ENCODE data around the gene ATP1A1. TPM values are rescaled to one million over a fixed set of nuclear protein-coding genes. Genes with fewer than 3 reads are reported as not detected.
A peak's percentile ranks its signal among the peaks of the same experiment; 100 is the strongest.

The ATP1A1 gene
- total and polyA plus RNA-seq, 9 donors: 106 to 388 (median 196) TPM

DNA sequence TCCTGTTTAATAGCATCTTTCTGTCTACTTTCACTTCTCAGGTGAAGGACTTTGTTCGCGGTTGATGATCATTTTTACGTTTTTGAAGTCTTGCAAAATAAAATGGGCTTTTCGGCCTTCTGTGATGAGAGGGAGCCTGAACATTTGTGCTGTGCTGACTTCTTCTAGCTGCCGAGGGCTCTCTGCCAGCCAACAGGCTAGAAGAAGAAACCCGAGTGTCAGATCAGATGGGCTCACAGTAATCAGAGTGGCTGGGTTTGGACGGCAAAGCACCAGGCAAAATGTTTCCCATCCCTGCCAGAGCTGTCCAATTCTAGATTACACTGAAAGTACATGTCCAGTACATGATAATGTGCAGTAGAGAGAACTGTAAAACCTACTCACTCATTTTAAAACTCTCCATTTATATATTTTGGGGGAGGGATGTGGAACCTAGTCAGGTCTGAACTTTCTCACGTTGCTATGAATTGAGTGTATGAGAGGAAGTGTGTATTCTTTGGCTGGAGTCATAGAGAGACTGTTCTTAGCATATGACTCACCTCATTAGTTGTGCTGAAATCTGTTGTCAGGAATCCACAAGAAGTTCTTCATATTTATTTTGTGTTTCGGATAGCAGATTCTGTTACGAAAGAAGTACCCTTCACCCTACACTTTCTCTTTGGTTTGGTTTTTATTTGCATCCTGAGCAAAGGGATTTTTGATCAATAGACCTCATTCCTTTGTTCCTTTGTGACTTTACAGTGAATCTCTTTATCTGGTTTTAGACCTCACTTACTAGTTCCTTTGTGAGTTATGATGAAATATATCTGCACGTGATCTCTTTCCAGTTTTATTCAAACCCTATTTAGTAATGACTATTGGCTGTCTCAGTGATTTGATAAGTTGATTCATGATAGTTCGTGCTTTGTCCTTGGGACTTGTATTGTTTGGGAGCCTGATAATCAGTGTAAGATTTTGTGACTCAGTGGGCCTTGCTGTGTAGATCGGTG, 4.8 kb downstream of the ATP1A1 start:
- 14 to 18% (median 16%) methylated on average over 13 of the region's 13 CpGs for WGBS, 3 donors
- Histone ChIP-seq H3K9me3 (no peaks in the 10 kb centered on the region), H3K4me1 (ENCODE audit: insufficient read depth) (peaks cover 27% of the 10 kb centered on the region), H3K4me3 (peak overlapping the region; percentile 0), H3K27me3 (no peaks in the 10 kb centered on the region), H3K27ac (peak overlapping the region in 1 of 2 donors; percentile 74), H3K36me3 (no peaks in the 10 kb centered on the region)
- intact Hi-C loops (cut with DNase I): loop anchor here (5.0 to 10.0 kb wide), 3 partner anchors 39 to 987 kb away; partner anchors contain the start of gene MAN1A2 (in 1 of the 4)
- DNase-seq: peak; percentile 64 to 80 (median 74)
- TF ChIP-seq, protein P1, sequence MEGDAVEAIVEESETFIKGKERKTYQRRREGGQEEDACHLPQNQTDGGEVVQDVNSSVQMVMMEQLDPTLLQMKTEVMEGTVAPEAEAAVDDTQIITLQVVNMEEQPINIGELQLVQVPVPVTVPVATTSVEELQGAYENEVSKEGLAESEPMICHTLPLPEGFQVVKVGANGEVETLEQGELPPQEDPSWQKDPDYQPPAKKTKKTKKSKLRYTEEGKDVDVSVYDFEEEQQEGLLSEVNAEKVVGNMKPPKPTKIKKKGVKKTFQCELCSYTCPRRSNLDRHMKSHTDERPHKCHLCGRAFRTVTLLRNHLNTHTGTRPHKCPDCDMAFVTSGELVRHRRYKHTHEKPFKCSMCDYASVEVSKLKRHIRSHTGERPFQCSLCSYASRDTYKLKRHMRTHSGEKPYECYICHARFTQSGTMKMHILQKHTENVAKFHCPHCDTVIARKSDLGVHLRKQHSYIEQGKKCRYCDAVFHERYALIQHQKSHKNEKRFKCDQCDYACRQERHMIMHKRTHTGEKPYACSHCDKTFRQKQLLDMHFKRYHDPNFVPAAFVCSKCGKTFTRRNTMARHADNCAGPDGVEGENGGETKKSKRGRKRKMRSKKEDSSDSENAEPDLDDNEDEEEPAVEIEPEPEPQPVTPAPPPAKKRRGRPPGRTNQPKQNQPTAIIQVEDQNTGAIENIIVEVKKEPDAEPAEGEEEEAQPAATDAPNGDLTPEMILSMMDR (IDR thresholded peaks at IDR 0.05): no peak
- TF ChIP-seq EP300 (IDR thresholded peaks at IDR 0.05) (no peak), POLR2A (IDR thresholded peaks at IDR 0.05) (no peak)

DNA sequence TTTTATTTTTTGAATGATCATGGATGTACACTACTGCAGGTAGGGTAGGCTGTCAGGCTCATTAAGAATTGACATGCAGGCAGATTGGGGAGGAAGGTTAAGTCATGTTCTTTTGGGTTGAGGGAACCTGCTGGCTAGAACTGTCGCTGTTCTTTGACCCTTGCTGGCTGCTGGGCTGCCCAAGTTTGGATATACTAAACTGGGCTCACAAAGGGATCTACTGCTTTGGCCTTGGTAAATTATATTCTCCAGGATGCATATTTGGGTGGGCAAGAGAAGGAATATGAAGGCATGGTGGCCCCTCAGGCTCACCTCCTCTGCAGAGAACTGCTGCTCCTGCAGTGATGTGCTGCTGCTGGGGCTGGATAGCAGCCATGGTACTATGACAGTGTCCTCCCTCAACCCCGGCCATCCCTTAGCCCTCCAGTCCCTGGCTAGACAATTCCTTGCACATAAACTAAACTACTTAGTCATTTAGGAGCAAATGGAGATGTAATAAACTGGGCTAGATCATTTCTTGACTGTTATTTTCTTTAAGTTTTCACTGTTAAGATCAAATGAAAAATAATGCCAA, 6.1 kb downstream of the ATP1A1 start:
- H3K4me1 ChIP-seq (ENCODE audit: insufficient read depth): peaks cover 33% of the 10 kb centered on the region
- WGBS, 3 donors: 59 to 71% (median 60%) methylated on average over 2 of the region's 2 CpGs
- H3K27ac ChIP-seq: no peak overlapping the region
- intact Hi-C loops (cut with DNase I): loop anchor here (5.0 to 10.0 kb wide), 3 partner anchors 38 to 986 kb away; partner anchors contain the start of gene MAN1A2 (in 1 of the 4)
- TF ChIP-seq, protein P1 (IDR thresholded peaks at IDR 0.05): no peak
- TF ChIP-seq POLR2A (IDR thresholded peaks at IDR 0.05) (no peak), EP300 (IDR thresholded peaks at IDR 0.05) (no peak)
- H3K4me3 ChIP-seq: no peak overlapping the region
- no peaks in the 10 kb centered on the region for H3K27me3 ChIP-seq
- H3K9me3 ChIP-seq: no peaks in the 10 kb centered on the region
- no peak for DNase-seq
- H3K36me3 ChIP-seq: no peaks in the 10 kb centered on the region

DNA sequence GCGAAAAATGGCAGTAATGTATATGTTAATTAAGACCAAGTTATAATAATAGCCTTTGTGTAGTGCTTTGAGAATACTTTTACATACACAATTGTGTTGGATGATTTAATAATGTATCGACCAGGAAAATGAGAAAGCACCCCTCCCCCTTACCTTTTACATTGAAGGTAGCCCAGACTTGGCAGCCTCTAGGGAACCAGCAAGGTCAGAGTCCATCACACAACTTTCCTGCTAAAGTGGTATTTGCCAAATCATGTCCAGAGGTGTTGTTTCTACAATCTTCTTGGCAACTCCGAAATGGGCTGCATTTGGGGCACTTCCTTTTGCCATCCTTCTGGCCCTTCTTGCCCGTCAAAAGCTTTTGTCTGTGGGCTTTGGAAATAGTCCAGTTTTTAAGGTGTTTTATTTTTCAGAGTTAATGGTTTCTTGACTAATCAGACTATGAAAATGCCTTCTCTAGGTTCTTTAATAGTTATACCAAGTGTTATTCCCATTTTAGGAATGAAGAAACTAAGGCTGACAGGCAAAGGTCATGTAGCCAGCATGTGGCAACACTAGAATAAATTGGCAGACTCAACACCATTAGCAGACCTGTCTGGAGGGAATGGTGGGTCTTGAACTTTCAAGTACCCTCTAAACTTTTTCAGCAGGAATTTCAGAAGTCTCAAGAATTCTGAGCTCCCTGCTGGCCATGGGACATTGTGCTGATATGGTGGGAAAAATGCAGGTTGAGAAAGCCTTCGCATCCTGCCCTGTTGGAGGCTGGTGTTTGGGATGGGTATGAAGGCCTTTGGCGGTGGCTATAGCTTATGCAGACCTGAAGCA, 6.8 kb downstream of the ATP1A1 start:
- H3K4me1 ChIP-seq (ENCODE audit: insufficient read depth): peaks cover 34% of the 10 kb centered on the region
- WGBS, 3 donors: 87 to 90% (median 90%) methylated on average over 6 of the region's 6 CpGs
- no peaks in the 10 kb centered on the region for H3K36me3 ChIP-seq

More for the DNA sequence above, 6.8 kb downstream of the ATP1A1 start:
- Histone ChIP-seq H3K4me3 (no peak overlapping the region), H3K27ac (no peak overlapping the region), H3K9me3 (no peaks in the 10 kb centered on the region), H3K27me3 (no peaks in the 10 kb centered on the region)
- no peak for DNase-seq
- TF ChIP-seq EP300 (IDR thresholded peaks at IDR 0.05) (no peak), POLR2A (IDR thresholded peaks at IDR 0.05) (no peak)
- TF ChIP-seq, protein P1 (IDR thresholded peaks at IDR 0.05): no peak
- intact Hi-C loops (cut with DNase I): loop anchor here (5.0 to 10.0 kb wide), 3 partner anchors 37 to 985 kb away; partner anchors contain the start of gene MAN1A2 (in 1 of the 4)

All from ovary (tissue), 9 donors.